ENCODE data around the gene RADIL.
"Not testable (repeated sequence)": the region's sequence is repeated elsewhere in the genome, so short reads cannot be mapped to it uniquely, and the experiment has no call there.

The RADIL gene

DNA sequence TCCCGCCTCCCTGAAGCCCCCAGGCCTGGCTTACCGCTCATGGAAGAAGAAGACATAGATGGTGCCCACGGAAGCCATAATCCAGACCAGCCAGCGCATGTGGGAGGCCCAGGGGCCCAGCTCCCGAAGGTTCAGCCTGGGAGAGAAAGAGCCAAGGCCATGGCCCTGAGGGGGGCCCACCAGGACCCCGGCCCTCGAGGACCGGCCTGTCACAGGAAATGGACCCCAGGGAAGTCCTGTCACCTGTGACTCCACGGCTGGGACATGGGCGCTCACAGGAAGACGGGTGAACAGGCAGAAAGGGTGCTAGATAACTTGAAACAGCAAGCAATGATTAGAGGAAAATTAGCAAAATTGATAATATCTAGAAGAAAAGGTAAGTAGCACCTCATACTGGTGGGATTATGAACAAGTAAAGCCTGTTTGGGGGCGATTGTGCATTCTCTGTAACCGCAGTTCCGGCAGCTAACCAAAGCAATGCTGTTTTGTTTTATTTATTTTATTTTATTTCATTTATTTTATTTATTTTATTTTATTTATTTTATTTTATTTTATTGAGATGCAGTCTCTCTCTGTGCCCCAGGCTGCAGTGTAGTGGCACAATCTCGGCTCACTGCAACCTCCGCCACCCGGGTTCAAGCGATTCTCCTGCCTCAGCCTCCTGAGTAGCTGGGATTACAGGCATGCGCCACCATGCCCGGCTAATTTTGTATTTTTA lies 27.8 kb upstream of the RADIL start:
- no peak for DNase-seq (ENCODE audit: low read depth)
- TF ChIP-seq, protein P1, sequence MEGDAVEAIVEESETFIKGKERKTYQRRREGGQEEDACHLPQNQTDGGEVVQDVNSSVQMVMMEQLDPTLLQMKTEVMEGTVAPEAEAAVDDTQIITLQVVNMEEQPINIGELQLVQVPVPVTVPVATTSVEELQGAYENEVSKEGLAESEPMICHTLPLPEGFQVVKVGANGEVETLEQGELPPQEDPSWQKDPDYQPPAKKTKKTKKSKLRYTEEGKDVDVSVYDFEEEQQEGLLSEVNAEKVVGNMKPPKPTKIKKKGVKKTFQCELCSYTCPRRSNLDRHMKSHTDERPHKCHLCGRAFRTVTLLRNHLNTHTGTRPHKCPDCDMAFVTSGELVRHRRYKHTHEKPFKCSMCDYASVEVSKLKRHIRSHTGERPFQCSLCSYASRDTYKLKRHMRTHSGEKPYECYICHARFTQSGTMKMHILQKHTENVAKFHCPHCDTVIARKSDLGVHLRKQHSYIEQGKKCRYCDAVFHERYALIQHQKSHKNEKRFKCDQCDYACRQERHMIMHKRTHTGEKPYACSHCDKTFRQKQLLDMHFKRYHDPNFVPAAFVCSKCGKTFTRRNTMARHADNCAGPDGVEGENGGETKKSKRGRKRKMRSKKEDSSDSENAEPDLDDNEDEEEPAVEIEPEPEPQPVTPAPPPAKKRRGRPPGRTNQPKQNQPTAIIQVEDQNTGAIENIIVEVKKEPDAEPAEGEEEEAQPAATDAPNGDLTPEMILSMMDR (IDR thresholded peaks at IDR 0.05; ENCODE audit: insufficient read depth, low read depth, low read length, missing control alignments) = no peak
- H3K4me3 ChIP-seq (ENCODE audit: low read length) = no peak overlapping the region

DNA sequence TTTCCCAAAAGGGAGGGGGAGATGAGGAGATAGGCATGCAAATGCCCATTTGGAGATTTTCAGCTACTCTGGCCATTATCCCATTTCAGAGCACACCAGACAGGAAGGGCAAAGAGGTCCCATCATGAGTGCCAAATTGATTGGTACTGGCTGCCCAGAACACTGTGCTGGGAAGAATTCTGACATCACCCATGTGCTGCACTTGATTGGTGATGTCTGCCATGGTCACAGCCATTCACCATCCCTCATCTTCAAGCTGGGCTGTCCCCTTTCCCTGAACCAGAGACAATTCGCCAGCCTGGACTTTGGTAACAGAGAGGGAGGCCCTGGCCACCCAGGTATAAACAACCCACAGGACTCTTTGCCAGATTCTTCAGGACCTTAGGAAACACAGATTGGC lies 23.2 kb upstream of the RADIL start:
- no peak for DNase-seq (ENCODE audit: low read depth)
- TF ChIP-seq, protein P1 (IDR thresholded peaks at IDR 0.05; ENCODE audit: insufficient read depth, low read depth, low read length, missing control alignments) = no peak
- no peak overlapping the region for H3K4me3 ChIP-seq (ENCODE audit: low read length)

DNA sequence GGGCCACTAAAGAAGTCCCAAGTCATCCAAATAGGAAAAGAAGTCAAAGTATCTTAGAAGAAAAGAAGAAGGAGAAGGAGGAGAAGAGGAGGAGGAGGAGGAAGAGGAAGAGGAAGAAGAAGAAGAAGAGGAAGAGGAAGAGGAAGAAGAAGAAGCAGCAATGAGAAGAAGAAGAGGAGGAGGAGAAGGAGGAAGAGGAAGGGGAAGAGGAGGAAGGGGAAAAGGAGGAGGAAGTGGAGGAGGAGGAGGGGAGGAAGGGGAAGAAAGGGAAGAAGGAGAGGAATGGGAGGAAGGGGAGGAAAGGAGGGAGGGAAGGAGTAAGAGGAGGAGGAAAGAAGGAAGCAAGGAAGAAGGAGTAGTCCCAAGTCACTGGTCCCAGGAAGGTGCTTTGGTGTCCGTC lies 21.7 kb upstream of the RADIL start:
- TF ChIP-seq, protein P1 (IDR thresholded peaks at IDR 0.05; ENCODE audit: insufficient read depth, low read depth, low read length, missing control alignments) = no peak
- no peak for DNase-seq (ENCODE audit: low read depth)
- no peak overlapping the region for H3K4me3 ChIP-seq (ENCODE audit: low read length)

DNA sequence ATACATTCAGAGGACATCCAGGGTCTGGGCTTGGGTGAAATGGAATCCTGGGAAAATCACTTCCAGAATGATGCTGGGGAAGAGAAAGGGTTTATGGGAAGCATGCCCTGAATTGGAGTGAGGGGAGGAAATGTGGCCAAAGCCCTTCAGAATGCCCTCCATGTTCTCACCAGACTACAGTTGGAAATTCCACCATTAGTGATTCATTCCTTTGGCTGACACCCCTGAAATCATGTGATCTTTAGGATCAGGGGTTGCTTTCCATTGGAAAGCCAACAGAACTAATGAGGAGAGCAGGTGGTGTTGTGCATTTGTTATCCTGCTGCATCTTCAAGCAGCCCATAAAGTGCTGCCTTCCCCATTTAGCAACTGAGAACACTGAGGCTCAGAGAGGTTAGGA lies 20.8 kb upstream of the RADIL start:
- DNase-seq (ENCODE audit: low read depth) = no peak
- no peak overlapping the region for H3K4me3 ChIP-seq (ENCODE audit: low read length)
- TF ChIP-seq, protein P1 (IDR thresholded peaks at IDR 0.05; ENCODE audit: insufficient read depth, low read depth, low read length, missing control alignments) = no peak

DNA sequence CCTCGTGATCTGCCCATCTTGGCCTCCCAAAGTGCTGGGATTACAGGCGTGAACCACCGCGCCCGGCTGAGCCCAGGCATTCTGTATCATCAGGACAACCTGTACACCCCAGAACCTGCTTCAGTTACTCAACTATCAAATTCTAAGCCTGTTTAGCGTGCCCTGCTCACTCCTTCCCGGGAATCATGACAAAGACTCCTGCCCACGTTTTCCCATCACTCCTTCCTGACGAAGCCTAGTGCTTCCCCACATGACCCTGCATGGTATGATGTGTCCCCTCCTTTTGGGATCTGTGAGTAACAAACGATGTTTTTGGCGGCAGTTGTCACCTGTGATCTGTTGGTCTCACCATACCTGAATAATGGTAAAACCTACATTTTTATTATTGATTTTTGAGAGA lies 12.2 kb upstream of the RADIL start:
- no peak overlapping the region for H3K4me3 ChIP-seq (ENCODE audit: low read length)
- no peak for DNase-seq (ENCODE audit: low read depth)
- TF ChIP-seq, protein P1 (IDR thresholded peaks at IDR 0.05; ENCODE audit: insufficient read depth, low read depth, low read length, missing control alignments) = no peak

DNA sequence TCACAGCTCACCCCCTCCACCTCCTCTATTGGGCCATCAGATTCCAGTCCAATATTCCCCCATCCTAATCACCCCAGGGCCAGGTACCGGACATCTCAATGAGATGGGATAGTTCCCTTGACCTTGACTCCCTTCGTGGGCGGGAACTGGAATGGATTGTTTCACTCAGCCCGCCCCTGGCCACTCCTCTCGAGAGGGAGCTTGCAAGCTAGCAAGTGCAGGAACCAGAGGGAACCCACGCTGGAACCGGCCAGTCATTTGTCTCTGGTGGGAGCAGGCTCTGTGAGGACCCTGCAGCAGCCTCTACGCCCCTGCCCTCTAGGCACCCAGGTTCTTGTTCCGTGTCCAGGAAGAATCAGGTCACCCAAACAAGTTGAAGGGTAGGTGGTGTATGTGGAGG lies 11.0 kb upstream of the RADIL start:
- no peak overlapping the region for H3K4me3 ChIP-seq (ENCODE audit: low read length)
- TF ChIP-seq, protein P1 (IDR thresholded peaks at IDR 0.05; ENCODE audit: insufficient read depth, low read depth, low read length, missing control alignments) = no peak
- no peak for DNase-seq (ENCODE audit: low read depth)

DNA sequence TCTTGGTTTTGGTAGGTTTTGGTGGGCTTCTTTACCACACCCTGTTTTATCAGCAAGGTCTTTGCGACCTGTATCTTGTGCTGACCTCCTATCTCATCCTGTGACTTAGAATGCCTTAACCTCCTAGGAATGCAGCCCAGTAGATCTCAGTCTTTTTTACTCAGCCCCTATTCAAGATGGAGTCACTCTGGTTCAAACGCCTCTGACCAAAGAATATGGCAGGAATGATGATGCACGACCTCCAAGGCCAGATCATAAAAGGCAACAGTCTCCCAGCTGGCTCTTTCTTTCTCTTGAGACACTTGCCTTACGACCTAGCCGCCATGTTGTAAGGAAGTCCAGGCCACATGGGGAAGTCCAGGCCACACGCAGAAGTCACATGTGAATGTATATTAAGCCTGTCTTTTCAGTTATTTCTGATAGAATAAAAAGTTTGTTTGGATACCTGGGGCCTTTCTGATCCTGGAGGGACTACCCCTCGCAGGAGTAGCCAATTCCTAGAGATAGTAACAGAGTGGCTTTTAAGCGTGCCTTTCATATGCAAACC lies 10.5 kb upstream of the RADIL start:
- TF ChIP-seq, protein P1 (IDR thresholded peaks at IDR 0.05; ENCODE audit: insufficient read depth, low read depth, low read length, missing control alignments) = no peak
- DNase-seq (ENCODE audit: low read depth) = no peak

DNA sequence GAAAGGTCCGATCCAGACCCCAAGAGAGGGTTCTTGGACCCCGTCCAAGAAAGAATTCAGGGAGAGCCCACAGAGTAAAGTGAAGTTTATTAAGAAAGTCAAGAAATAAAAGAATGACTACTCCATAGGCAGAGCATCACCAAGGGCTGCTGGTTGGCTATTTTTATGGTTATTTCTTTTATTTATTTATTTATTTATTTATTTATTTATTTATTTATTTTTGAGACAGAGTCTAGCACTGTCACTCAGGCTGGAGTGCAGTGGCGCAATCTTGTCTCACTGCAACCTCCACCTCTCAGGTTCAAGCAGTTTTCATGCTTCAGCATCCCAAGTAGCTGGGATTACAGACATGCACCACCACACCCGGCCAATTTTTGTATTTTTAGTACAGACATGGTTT lies 9.7 kb upstream of the RADIL start:
- not testable (repeated sequence) for DNase-seq (ENCODE audit: low read depth); H3K4me3 ChIP-seq (ENCODE audit: low read length)

More for the DNA sequence above, 10.5 kb upstream of the RADIL start:
- H3K4me3 ChIP-seq (ENCODE audit: low read length) = no peak overlapping the region

DNA sequence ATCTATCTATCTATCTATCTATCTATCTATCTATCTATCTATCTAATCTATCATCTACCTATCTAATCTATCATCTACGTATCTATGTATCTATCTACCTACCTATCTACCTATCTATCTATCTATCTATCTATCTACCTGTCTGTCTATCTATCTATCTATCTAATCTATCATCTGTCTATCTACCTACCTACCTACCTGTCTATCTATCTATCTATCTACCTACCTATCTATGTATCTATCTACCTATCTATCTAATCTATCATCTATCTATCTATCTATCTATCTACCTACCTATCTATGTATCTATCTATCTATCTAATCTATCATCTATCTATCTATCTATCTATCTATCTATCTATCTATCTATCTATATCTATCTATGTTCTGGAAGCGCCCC lies 8.0 kb upstream of the RADIL start:
- DNase-seq (ENCODE audit: low read depth); H3K4me3 ChIP-seq (ENCODE audit: low read length): not testable (repeated sequence)

Measured in epithelial cell of esophagus (primary cell).